WTC11 (cell line): ENCODE measurements around the gene ZNF773. TPM values are rescaled to one million over a fixed set of nuclear protein-coding genes. Genes with fewer than 3 reads are reported as not detected.

Source experiments
- ATAC-seq: fragments of 200-7000 bp; cut with Tn5 transposase; 2 replicates; pipeline ENCODE4 v1.10.0; 2021; ENCODE audit warnings: mild to moderate bottlenecking, moderate library complexity
- CTCF ChIA-PET: fragments of 300-600 bp; sonication (Branson Sonifier 250); formaldehyde crosslinking; loops from one replicate; lab custom pipeline; 2021; ENCODE audit warnings: antibody characterized with exemption; lab: Charles Lee
- POLR2A ChIA-PET: fragments of 350-600 bp; sonication (Branson Sonifier 250); formaldehyde crosslinking; loops from one replicate; lab custom pipeline; 2021; ENCODE audit warnings: antibody characterized with exemption; lab: Charles Lee
- DNase-seq: peaks from one replicate; pipeline ENCODE4 v3.0.0; 2021; ENCODE audit warnings: low spot score
- H3K27ac Mint-ChIP-seq: 2 replicates; pipeline ENCODE4 v1.8.0; 2021; ENCODE audit warnings: mixed read lengths
- H3K27me3 Mint-ChIP-seq: 2 replicates; pipeline ENCODE4 v1.8.0; 2021; ENCODE audit warnings: low read depth, mild to moderate bottlenecking, moderate library complexity, mixed read lengths
- H3K36me3 Mint-ChIP-seq: 2 replicates; pipeline ENCODE4 v1.8.0; 2021; ENCODE audit warnings: mixed read lengths
- H3K4me1 Mint-ChIP-seq: 2 replicates; pipeline ENCODE4 v1.8.0; 2022; ENCODE audit warnings: mixed read lengths
- H3K4me3 Mint-ChIP-seq: 2 replicates; pipeline ENCODE4 v1.8.0; 2021; ENCODE audit warnings: mild to moderate bottlenecking, moderate library complexity, mixed read lengths
- H3K9me3 Mint-ChIP-seq: 2 replicates; pipeline ENCODE4 v1.8.0; 2021; ENCODE audit warnings: mixed read lengths
- ATF1 ChIP-seq: sonication (generic); formaldehyde crosslinking; IDR thresholded peaks from 2 replicates; pipeline ENCODE4 v1.8.1; 2023; ENCODE audit warnings: mild to moderate bottlenecking, moderate library complexity, missing genetic modification reagents
- CREB1 ChIP-seq: sonication (generic); formaldehyde crosslinking; IDR thresholded peaks from 2 replicates; pipeline ENCODE4 v1.8.0; 2023; ENCODE audit warnings: mild to moderate bottlenecking, missing genetic modification reagents
- CREM ChIP-seq: sonication (generic); formaldehyde crosslinking; IDR thresholded peaks from 2 replicates; pipeline ENCODE4 v1.8.1; 2022; ENCODE audit warnings: mild to moderate bottlenecking, missing genetic modification reagents, moderate library complexity
- E2F4 ChIP-seq: sonication (generic); formaldehyde crosslinking; IDR thresholded peaks from 2 replicates; pipeline ENCODE4 v1.8.1; 2022; ENCODE audit warnings: low read depth, mild to moderate bottlenecking, moderate library complexity, missing genetic modification reagents, borderline replicate concordance
- E2F5 ChIP-seq: sonication (generic); formaldehyde crosslinking; IDR thresholded peaks from 2 replicates; pipeline ENCODE4 v1.8.1; 2022; ENCODE audit warnings: mild to moderate bottlenecking, moderate library complexity, missing genetic modification reagents
- EMX1 ChIP-seq: fragments of 250-450 bp; sonication (Bioruptor Pico); IDR thresholded peaks from 2 replicates; pipeline ENCODE4 v1.8.0; 2021; ENCODE audit warnings: mild to moderate bottlenecking
- ERG ChIP-seq: fragments of 250-450 bp; sonication (Bioruptor Pico); IDR thresholded peaks from 2 replicates; pipeline ENCODE4 v1.8.0; 2021; ENCODE audit warnings: mild to moderate bottlenecking
- FOXK1 ChIP-seq: sonication (generic); formaldehyde crosslinking; IDR thresholded peaks from 2 replicates; pipeline ENCODE4 v1.8.0; 2022; ENCODE audit warnings: mild to moderate bottlenecking, moderate library complexity, missing genetic modification reagents
- FOXP1 ChIP-seq: sonication (generic); formaldehyde crosslinking; IDR thresholded peaks from 2 replicates; pipeline ENCODE4 v1.8.0; 2022; ENCODE audit warnings: missing genetic modification reagents, mild to moderate bottlenecking, moderate library complexity, borderline replicate concordance
- GRHL2 ChIP-seq: fragments of 250-450 bp; sonication (Bioruptor Pico); IDR thresholded peaks from 2 replicates; pipeline ENCODE4 v1.8.0; 2022; ENCODE audit warnings: mild to moderate bottlenecking, moderate library complexity; ENCODE audit not compliant: insufficient replicate concordance, severe bottlenecking
- GTF2I ChIP-seq: fragments of 250-450 bp; sonication (Bioruptor Pico); conservative IDR thresholded peaks from 2 replicates; pipeline ENCODE4 v1.4.0; 2021; ENCODE audit warnings: mild to moderate bottlenecking
- IRF1 ChIP-seq: sonication (generic); formaldehyde crosslinking; IDR thresholded peaks from 2 replicates; pipeline ENCODE4 v1.8.0; 2023; ENCODE audit warnings: missing genetic modification reagents
- NFE2L1 ChIP-seq: sonication (generic); formaldehyde crosslinking; IDR thresholded peaks from 2 replicates; pipeline ENCODE4 v1.8.1; 2023; ENCODE audit warnings: missing genetic modification reagents
- NFYB ChIP-seq: sonication (generic); formaldehyde crosslinking; conservative IDR thresholded peaks from 2 replicates; pipeline ENCODE4 v1.8.0; 2022; ENCODE audit warnings: low read depth, missing genetic modification reagents
- PRRX2 ChIP-seq: fragments of 250-450 bp; sonication (Bioruptor Pico); IDR thresholded peaks from 2 replicates; pipeline ENCODE4 v1.8.0; 2021; ENCODE audit warnings: mild to moderate bottlenecking
- SP1 ChIP-seq: sonication (generic); formaldehyde crosslinking; conservative IDR thresholded peaks from 2 replicates; pipeline ENCODE4 v1.8.1; 2022; ENCODE audit warnings: missing genetic modification reagents
- TEAD1 ChIP-seq: sonication (generic); formaldehyde crosslinking; IDR thresholded peaks from 2 replicates; pipeline ENCODE4 v1.8.0; 2022; ENCODE audit warnings: mild to moderate bottlenecking, missing genetic modification reagents
- ZMAT4 ChIP-seq: fragments of 250-450 bp; sonication (Bioruptor Pico); IDR thresholded peaks from 2 replicates; pipeline ENCODE4 v1.9.0; 2021; ENCODE audit warnings: mild to moderate bottlenecking
- ZNF138 ChIP-seq: sonication (generic); formaldehyde crosslinking; conservative IDR thresholded peaks from 2 replicates; pipeline ENCODE4 v1.8.1; 2022; ENCODE audit warnings: mild to moderate bottlenecking, moderate library complexity, missing genetic modification reagents
- ZNF232 ChIP-seq: sonication (generic); formaldehyde crosslinking; IDR thresholded peaks from 2 replicates; pipeline ENCODE4 v1.8.0; 2022; ENCODE audit warnings: mild to moderate bottlenecking, missing genetic modification reagents
- ZNF263 ChIP-seq: sonication (generic); formaldehyde crosslinking; IDR thresholded peaks from 2 replicates; pipeline ENCODE4 v1.8.1; 2022; ENCODE audit warnings: low read depth, mild to moderate bottlenecking, moderate library complexity, missing genetic modification reagents
- total RNA-seq: library from RNA; stranded (reverse); gene quantifications from 3 replicates; pipeline ENCODE4 v1.2.3, GENCODE V29; 2021

ZNF773 gene
- total RNA-seq, 1 experiment from 2014 or later = 8.6 TPM

- no peak overlapping the region for H3K4me3 Mint-ChIP-seq
- CTCF ChIA-PET = no interaction called here
- H3K36me3 Mint-ChIP-seq = peaks cover 66% of the 10 kb centered on the region
- POLR2A ChIA-PET = no interaction called here
- ATAC-seq (no peak), DNase-seq (no peak)
- no peaks in the 10 kb centered on the region for H3K4me1 Mint-ChIP-seq
- no peak for TF ChIP-seq ERG (CRISPR knock-in tag)
- TF ChIP-seq ZNF232 (CRISPR knock-in tag) = no peak
- H3K9me3 Mint-ChIP-seq = peaks cover 74% of the 10 kb centered on the region
- peaks cover 3% of the 10 kb centered on the region for H3K27me3 Mint-ChIP-seq
- H3K27ac Mint-ChIP-seq = no peak overlapping the region
Observed at GRCh38 chr19:57466489-57466888, 33.2 kb upstream of the ZNF773 start.

GRCh38 chr19:57473646-57474045, 26.1 kb upstream of the ZNF773 start:
- CTCF ChIA-PET = no interaction called here

GRCh38 chr19:57477191-57478008, 22.3 kb upstream of the ZNF773 start, which contains the start of gene ZNF772:
TSS of gene ZNF772 (minus strand) at chr19:57477566. CDS start at chr19:57477309, 257 bp downstream.
- DNase-seq = peak; percentile 89
- POLR2A ChIA-PET = interaction anchor here (0.6 to 1.2 kb wide), 3 partner anchors 42 to 234 kb away, joined by 3 to 7 read pairs (median 5); partner anchors contain the start of genes ZNF154 and ZNF749
- H3K4me3 Mint-ChIP-seq = peak within 1 kb of the TSS; percentile 88
- peaks cover 39% of the 10 kb centered on the region for H3K27me3 Mint-ChIP-seq
- H3K27ac Mint-ChIP-seq = peak within 1 kb of the TSS; percentile 79
- ATAC-seq = peak; percentile 99
- H3K36me3 Mint-ChIP-seq = peaks cover 48% of the 10 kb centered on the region
- CTCF ChIA-PET = interaction anchor here (0.6 to 1.1 kb wide), 4 partner anchors 9 to 269 kb away, joined by 3 to 4 read pairs (median 3); partner anchors contain the start of genes ZNF211 and ZNF776
- H3K4me1 Mint-ChIP-seq = peaks cover 7% of the 10 kb centered on the region
- peaks cover 68% of the 10 kb centered on the region for H3K9me3 Mint-ChIP-seq
- no peak; the same call in 1 of the 2 replicates for TF ChIP-seq TEAD1 (CRISPR knock-in tag)
- TF ChIP-seq IRF1 (CRISPR knock-in tag) = no peak
- TF ChIP-seq NFYB (CRISPR knock-in tag) = peak; percentile 80
- TF ChIP-seq CREM (CRISPR knock-in tag) = 0 out of 2 replicates have a peak, but pooled peaks have one; percentile 44
- TF ChIP-seq E2F4 (CRISPR knock-in tag) = no peak
- no peak for TF ChIP-seq CREB1
- TF ChIP-seq FOXK1 = peak; percentile 52; the same call in 1 of the 2 replicates
- TF ChIP-seq NFE2L1 = no peak; the same call in 1 of the 2 replicates

More at GRCh38 chr19:57473646-57474045, 26.1 kb upstream of the ZNF773 start:
- POLR2A ChIA-PET = no interaction called here
- Mint-ChIP-seq H3K27me3 (peaks cover 14% of the 10 kb centered on the region), H3K9me3 (peaks cover 91% of the 10 kb centered on the region), H3K4me3 (no peak overlapping the region), H3K27ac (no peak overlapping the region), H3K4me1 (peaks cover 7% of the 10 kb centered on the region), H3K36me3 (peaks cover 85% of the 10 kb centered on the region)
- no peak for TF ChIP-seq CREM (CRISPR knock-in tag)
- TF ChIP-seq SP1 (CRISPR knock-in tag) = no peak
- no peak for TF ChIP-seq GRHL2 (CRISPR knock-in tag)
- no peak for TF ChIP-seq E2F5 (CRISPR knock-in tag)
- no peak for TF ChIP-seq GTF2I (CRISPR knock-in tag)
- TF ChIP-seq ERG (CRISPR knock-in tag) = no peak
- no peak for TF ChIP-seq FOXP1 (CRISPR knock-in tag)
- TF ChIP-seq CREB1 = no peak
- no peak for TF ChIP-seq NFE2L1
- no peak for TF ChIP-seq EMX1 (CRISPR knock-in tag)
- TF ChIP-seq ZMAT4 (CRISPR knock-in tag) = no peak
- no peak for TF ChIP-seq ZNF138 (CRISPR knock-in tag)
- TF ChIP-seq E2F4 (CRISPR knock-in tag) = no peak
- no peak for TF ChIP-seq ZNF232 (CRISPR knock-in tag)
- TF ChIP-seq PRRX2 (CRISPR knock-in tag) = no peak
- TF ChIP-seq ZNF263 (CRISPR knock-in tag) = no peak
- TF ChIP-seq ATF1 = no peak
- TF ChIP-seq FOXK1 = no peak
- DNase-seq (no peak), ATAC-seq (no peak)
